ENCODE results near the gene FOXL2. TPM values are rescaled to one million over a fixed set of nuclear protein-coding genes. Genes with fewer than 3 reads are reported as not detected.
A peak's percentile ranks its signal among the peaks of the same experiment; 100 is the strongest.

FOXL2 gene
- total and polyA plus RNA-seq, 2 of the 13 experiments (the other 11 are each of a cell fraction or from before 2014, with no cell fraction given), result not detected

GRCh38 chr3:138915503-138916498, 31.1 kb downstream of the FOXL2 start (continued):
- TF ChIP-seq ARID4A (CRISPR knock-in tag; IDR thresholded peaks at IDR 0.05; ENCODE audit: borderline replicate concordance), result peak; percentile 57; the same call in 1 of the 2 replicates
- TF ChIP-seq KDM4B (CRISPR knock-in tag; IDR thresholded peaks at IDR 0.05), result no peak
- no peak for TF ChIP-seq AFF4 (CRISPR knock-in tag; IDR thresholded peaks at IDR 0.05)
- TF ChIP-seq ZNF142 (CRISPR knock-in tag; IDR thresholded peaks at IDR 0.05), result no peak
- 0 out of 2 replicates have a peak, but pooled peaks have one; percentile 25 for TF ChIP-seq BATF2 (CRISPR knock-in tag; IDR thresholded peaks at IDR 0.05)
- peak; percentile 60; the same call in 1 of the 2 replicates for TF ChIP-seq ZNF574 (CRISPR knock-in tag; IDR thresholded peaks at IDR 0.05)
- no peak; the same call in 1 of the 2 replicates for TF ChIP-seq HOXD1 (CRISPR knock-in tag; IDR thresholded peaks at IDR 0.05)
- no peak for TF ChIP-seq HNF4A (CRISPR knock-in tag; IDR thresholded peaks at IDR 0.05)
